SK-N-MC (cell line): ENCODE measurements around the gene LCE1B.

ENCODE experiments used
- EZH2 ChIP-seq: fragments of 200-600 bp; sonication (generic); IDR thresholded peaks from one replicate; pipeline ENCODE4 v1.6.1; 2017; ENCODE audit warnings: antibody characterized with exemption
- POLR2AphosphoS5 ChIP-seq: IDR thresholded peaks from 2 replicates; pipeline ENCODE4 v1.6.1; 2012; ENCODE audit warnings: mild to moderate bottlenecking, low read depth, low read length, borderline replicate concordance

- no peak for TF ChIP-seq POLR2AphosphoS5
- no peak for TF ChIP-seq EZH2
These were observed 36.9 kb upstream of the LCE1B start, which contains the start of gene LCE1F for GRCh38 chr1:152774875-152775274.
